Omental fat pad (tissue), 4 donors: ENCODE measurements around the gene ADAMTS17. TPM values are rescaled to one million over a fixed set of nuclear protein-coding genes. Genes with fewer than 3 reads are reported as not detected.

Experiments used
- ATAC-seq: fragments of 150-250 bp; one replicate; pipeline ENCODE4 v1.9.1; 2016; ENCODE audit warnings: mild to moderate bottlenecking, moderate library complexity; ENCODE audit not compliant: low FRiP score
- DNase-seq: peaks from one replicate; pipeline ENCODE4 v3.0.0-alpha.2; 2019; ENCODE audit warnings: low spot score
- total RNA-seq, 4 donors: library from RNA; depleted of rRNA; stranded (reverse); fragments of >200 nt; gene quantifications; one replicate each; pipeline ENCODE4 v1.1.0, GENCODE V29; 2016
- TF ChIP-seq, protein P1 (sequence below), 3 donors: fragments of 450-650 bp; IDR thresholded peaks; one replicate each; pipeline ENCODE4 v1.5.1; 2016 to 2017; ENCODE audit warnings: antibody characterized with exemption in 3 of 3, mild to moderate bottlenecking in 3 of 3, moderate library complexity in 2 of 3

ADAMTS17 gene
- total RNA-seq, 4 donors from 2014 or later = 1.6 to 10.7 (median 5.7) TPM

DNA sequence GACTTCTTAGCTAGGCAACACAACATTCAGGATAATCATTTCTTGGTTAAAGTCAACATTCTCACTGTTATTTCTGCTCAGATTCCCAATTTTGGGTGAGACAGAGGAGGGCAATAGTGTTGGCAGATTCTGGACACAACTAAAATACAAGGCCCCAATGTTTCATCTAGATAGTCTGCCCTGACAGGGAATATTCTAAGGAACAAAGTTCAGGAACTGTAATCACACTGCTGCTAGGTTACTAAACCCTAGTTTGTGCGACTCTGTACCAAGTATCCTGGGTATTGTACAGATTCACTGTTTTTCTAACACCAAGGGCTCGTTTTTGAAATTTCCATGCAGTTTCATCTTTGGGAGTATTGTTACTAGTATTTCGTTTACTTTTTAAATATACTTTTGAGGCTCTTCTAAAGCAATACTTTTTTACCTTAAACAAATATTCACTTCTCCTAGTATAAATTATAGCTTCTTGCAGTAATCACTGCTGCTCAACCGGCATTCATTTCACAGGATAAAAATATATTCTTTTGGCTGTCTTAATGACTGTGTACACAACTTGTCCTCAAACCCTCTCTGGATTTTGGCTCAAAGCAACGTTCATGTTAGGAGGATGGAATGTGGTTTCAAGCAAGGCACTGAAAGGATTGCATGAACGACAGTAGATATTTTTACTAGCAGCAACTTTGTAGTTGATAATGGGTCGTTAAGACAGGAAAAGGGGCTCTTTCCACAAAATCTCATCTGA lies 167.4 kb downstream of the ADAMTS17 start:
- no peak for DNase-seq
- TF ChIP-seq, protein P1, sequence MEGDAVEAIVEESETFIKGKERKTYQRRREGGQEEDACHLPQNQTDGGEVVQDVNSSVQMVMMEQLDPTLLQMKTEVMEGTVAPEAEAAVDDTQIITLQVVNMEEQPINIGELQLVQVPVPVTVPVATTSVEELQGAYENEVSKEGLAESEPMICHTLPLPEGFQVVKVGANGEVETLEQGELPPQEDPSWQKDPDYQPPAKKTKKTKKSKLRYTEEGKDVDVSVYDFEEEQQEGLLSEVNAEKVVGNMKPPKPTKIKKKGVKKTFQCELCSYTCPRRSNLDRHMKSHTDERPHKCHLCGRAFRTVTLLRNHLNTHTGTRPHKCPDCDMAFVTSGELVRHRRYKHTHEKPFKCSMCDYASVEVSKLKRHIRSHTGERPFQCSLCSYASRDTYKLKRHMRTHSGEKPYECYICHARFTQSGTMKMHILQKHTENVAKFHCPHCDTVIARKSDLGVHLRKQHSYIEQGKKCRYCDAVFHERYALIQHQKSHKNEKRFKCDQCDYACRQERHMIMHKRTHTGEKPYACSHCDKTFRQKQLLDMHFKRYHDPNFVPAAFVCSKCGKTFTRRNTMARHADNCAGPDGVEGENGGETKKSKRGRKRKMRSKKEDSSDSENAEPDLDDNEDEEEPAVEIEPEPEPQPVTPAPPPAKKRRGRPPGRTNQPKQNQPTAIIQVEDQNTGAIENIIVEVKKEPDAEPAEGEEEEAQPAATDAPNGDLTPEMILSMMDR (IDR thresholded peaks at IDR 0.05) = no peak
- ATAC-seq = no peak

DNA sequence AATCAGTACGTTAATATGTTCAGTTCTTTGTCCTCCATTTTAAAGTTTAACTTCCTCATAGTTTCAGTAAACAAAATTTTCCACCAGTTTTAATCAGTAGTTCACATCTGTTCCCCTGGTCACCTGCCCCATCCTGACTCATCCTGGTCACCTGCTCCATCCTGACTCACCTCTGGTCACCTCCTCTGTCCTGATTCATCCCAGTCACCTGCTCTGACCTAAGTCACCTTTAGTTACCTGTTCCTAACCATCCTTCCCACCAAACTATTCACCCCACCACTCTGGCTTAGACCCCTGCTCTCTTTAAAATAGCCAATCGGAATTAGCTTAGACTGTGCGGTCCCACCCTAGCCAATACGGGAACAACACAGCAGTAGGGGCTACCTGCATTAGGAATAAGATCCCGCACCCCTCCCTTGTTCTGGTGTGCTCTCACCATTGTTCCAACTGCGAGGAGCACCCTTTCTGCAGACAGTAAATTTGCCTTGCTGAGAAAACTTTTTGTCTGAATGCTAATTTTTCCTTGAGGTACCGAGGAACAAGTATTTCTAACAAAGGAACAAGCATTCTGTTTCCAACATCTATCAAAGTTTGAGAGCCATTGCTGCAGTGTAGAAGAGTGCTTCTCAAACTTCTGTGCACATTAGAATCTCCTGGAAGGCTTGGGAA lies 169.3 kb downstream of the ADAMTS17 start:
- TF ChIP-seq, protein P1 (IDR thresholded peaks at IDR 0.05) = no peak
- ATAC-seq (no peak), DNase-seq (no peak)

DNA sequence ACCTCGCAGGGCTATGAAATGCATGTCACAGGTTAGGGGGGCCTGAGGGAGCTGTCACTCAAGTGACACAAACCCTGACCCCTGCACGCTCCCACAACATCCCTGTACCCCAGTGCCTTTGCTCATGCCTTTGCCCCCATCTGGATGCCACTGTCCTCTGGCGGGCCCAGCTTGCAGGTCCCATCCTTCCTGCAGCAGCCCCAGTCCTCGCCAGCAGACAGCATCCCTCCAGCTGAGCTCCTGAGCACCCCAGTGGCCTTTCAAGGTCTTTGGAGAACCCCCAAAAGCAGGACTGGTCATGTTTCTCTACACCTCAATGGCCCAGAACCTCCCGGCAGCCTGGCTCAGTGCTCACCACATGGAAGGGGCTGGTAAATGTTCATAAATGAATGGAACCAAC lies 170.4 kb downstream of the ADAMTS17 start:
- no peak for DNase-seq
- no peak for ATAC-seq
- TF ChIP-seq, protein P1 (IDR thresholded peaks at IDR 0.05) = no peak

DNA sequence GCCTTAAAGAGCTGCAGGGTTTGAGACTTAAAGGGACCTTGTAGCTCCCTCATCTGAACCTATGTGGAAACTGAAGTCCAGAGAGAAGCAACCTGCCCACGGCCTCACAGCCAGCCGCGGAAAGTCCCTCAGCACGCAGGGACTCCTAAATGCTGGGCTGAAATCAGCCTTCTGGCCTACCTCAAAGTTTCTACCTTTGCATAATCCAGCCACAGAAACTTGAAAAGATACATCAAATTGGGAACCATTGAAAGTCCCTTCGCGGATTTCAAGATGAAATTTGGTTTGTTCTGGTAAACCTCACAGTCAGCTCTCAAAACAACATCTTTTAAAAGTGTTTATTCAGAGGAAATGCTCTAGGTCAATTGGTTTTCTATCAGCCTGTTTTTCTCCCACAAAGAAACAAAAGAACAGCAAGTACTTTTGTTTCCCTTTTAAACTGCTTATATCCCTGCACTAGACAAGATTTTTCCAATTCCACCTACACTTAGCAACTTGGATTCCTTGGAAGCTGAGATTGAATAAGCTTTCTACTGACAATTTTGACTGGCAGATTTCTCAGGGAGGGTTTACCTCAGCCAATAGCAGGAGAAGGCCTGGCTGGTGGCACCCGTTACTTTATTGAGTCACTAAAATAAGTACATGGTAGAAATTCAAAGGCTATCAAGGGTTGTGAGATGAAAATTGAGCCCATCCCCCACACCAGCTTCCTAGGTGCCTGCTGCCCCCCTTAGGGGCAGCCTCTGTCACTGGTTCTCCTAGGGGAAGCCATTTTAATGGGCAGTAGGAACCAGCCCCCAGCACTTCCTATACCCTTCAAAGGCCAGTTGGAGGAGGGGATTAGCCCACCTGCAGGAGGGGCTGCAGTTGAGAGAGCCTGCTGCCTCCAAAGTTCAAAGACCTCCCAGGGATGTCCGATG lies 171.2 kb downstream of the ADAMTS17 start:
- no peak for ATAC-seq
- TF ChIP-seq, protein P1 (IDR thresholded peaks at IDR 0.05) = no peak

DNA sequence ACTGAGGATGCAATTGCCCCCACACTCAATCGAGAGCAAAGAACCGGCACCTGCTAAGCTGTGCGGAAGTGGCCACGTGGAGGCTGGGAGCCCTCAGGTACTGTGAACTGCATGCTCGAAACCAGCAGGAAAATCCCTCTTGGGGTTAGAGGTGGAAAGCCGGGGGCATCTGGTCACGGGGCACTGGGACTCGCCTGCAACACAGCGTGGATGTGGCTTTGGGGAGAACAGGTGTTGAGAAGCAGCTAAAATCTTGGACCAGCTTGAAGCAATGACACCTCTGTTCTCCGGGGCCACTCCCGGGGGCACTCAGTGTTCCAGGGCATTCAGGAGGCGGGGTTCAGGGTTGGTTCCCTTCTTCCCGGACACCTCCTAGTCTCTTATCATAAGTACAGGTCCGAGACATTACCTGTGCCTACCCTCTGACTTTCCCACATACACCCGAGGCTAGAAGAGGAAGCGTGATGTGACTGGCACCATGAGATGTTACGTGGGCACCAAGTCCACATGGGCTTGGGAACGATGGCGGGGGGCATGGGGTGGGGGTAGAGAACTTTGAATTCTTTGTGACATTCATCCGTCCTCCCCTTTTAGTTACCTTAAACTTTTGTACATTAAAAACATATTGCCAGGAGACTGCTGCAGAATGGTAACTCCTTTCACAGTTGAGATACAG lies 172.0 kb downstream of the ADAMTS17 start:
- no peak for DNase-seq
- no peak for ATAC-seq
- TF ChIP-seq, protein P1 (IDR thresholded peaks at IDR 0.05) = no peak

More for the DNA sequence above, 171.2 kb downstream of the ADAMTS17 start:
- DNase-seq = no peak

DNA sequence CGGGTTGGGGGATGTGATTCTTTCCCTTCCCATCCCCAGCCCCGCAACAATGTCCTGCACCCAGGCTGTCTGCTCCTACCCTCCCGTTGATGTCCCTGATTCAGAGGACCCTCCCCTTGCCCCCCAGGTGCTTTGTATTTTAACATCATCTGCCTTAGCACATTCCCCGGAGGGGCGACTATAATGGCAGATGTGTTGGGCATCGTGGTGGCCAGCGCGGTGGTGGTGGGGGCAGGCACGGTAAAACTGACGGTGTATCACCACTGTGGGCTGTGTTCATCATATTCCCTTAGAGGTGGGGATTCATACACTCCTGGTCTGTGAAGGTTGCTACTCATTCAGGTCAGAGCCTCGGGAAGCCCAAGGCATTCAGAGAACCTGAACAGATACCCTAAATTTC lies 173.0 kb downstream of the ADAMTS17 start:
- no peak for DNase-seq
- TF ChIP-seq, protein P1 (IDR thresholded peaks at IDR 0.05) = no peak
- no peak for ATAC-seq
